ENCODE measurements around the gene TAS1R2.

Gene TAS1R2

GRCh38 chr1:18819986-18820790, 39.3 kb downstream of the TAS1R2 start:
- DNase-seq (ENCODE audit: low spot score) = no peak

GRCh38 chr1:18819203-18819602, 40.3 kb downstream of the TAS1R2 start:
- no peak for DNase-seq (ENCODE audit: low spot score)

GRCh38 chr1:18817795-18818435, 41.5 kb downstream of the TAS1R2 start:
- DNase-seq (ENCODE audit: low spot score) = no peak

- DNase-seq (ENCODE audit: low spot score) = no peak
Observed at GRCh38 chr1:18817316-18817715, 42.1 kb downstream of the TAS1R2 start.

GRCh38 chr1:18816808-18817207, 42.7 kb downstream of the TAS1R2 start:
- DNase-seq (ENCODE audit: low spot score) = no peak

- no peak for DNase-seq (ENCODE audit: low spot score)
Observed at GRCh38 chr1:18814874-18815531, 44.5 kb downstream of the TAS1R2 start.

- DNase-seq (ENCODE audit: low spot score) = no peak
Observed at GRCh38 chr1:18814425-18814824, 45.0 kb downstream of the TAS1R2 start.

GRCh38 chr1:18812453-18812939, 47.0 kb downstream of the TAS1R2 start:
- DNase-seq (ENCODE audit: low spot score) = no peak

- DNase-seq (ENCODE audit: low spot score) = no peak
Observed at GRCh38 chr1:18811733-18812452, 47.6 kb downstream of the TAS1R2 start.

GRCh38 chr1:18809953-18810899, 49.2 kb downstream of the TAS1R2 start:
- no peak for DNase-seq (ENCODE audit: low spot score)

- no peak for DNase-seq (ENCODE audit: low spot score)
Observed at GRCh38 chr1:18808550-18808949, 50.9 kb downstream of the TAS1R2 start.

- DNase-seq (ENCODE audit: low spot score) = no peak
Observed at GRCh38 chr1:18807334-18808063, 52.0 kb downstream of the TAS1R2 start.

- no peak for DNase-seq (ENCODE audit: low spot score)
Observed at GRCh38 chr1:18805925-18806849, 53.3 kb downstream of the TAS1R2 start.

- no peak for DNase-seq (ENCODE audit: low spot score)
Observed at GRCh38 chr1:18805150-18805879, 54.1 kb downstream of the TAS1R2 start.

GRCh38 chr1:18803851-18804250, 55.6 kb downstream of the TAS1R2 start:
- no peak for DNase-seq (ENCODE audit: low spot score)

- DNase-seq (ENCODE audit: low spot score) = no peak
Observed at GRCh38 chr1:18803151-18803791, 56.2 kb downstream of the TAS1R2 start.

GRCh38 chr1:18802231-18802630, 57.2 kb downstream of the TAS1R2 start:
- no peak for DNase-seq (ENCODE audit: low spot score)

GRCh38 chr1:18800258-18800657, 59.2 kb downstream of the TAS1R2 start:
- DNase-seq (ENCODE audit: low spot score) = no peak
